Sigmoid colon (tissue), 7 donors: ENCODE measurements around the gene MOGAT3. TPM values are rescaled to one million over a fixed set of nuclear protein-coding genes. Genes with fewer than 3 reads are reported as not detected.

Source experiments
- DNase-seq: peaks from one replicate; pipeline ENCODE4 v3.0.0-alpha.2; 2019
- H3K27ac ChIP-seq, 4 donors: fragments of 200-600 bp; sonication (generic); one replicate each; pipeline ENCODE4 v1.5.1; 2016 to 2019; ENCODE audit warnings: mild to moderate bottlenecking in 1 of 4
- H3K27me3 ChIP-seq, 3 donors: fragments of 200-600 bp; sonication (generic); one replicate each; pipeline ENCODE4 v1.5.1; 2019; ENCODE audit warnings: mild to moderate bottlenecking in 1 of 3
- H3K36me3 ChIP-seq, 4 donors: fragments of 200-600 bp; sonication (generic); one replicate each; pipeline ENCODE4 v1.5.1; 2016 to 2019
- H3K4me1 ChIP-seq, 4 donors: fragments of 200-600 bp; sonication (generic); one replicate each; pipeline ENCODE4 v1.5.1; 2017 to 2019
- H3K4me3 ChIP-seq, 4 donors: fragments of 200-600 bp; sonication (generic); one replicate each; pipeline ENCODE4 v1.5.1; 2017 to 2019; ENCODE audit warnings: mild to moderate bottlenecking in 2 of 4, moderate library complexity in 1 of 4
- H3K9me3 ChIP-seq, 4 donors: fragments of 200-600 bp in 3 of 4; sonication (generic) in 3 of 4; one replicate each; pipeline versions ENCODE4 v1.5.1 to v1.6.1; 2013 to 2019
- EP300 ChIP-seq, 4 donors: sonication (generic); formaldehyde crosslinking; IDR thresholded peaks; one replicate each; pipeline ENCODE4 v1.6.1; 2017; ENCODE audit warnings: antibody characterized with exemption in 4 of 4
- POLR2A ChIP-seq, 2 donors: fragments of 450-650 bp; IDR thresholded peaks; one replicate each; pipeline ENCODE4 v1.6.1; 2016; ENCODE audit warnings: antibody characterized with exemption in 2 of 2, mild to moderate bottlenecking in 2 of 2, moderate library complexity in 2 of 2
- POLR2AphosphoS5 ChIP-seq, 4 donors: sonication (generic); formaldehyde crosslinking; IDR thresholded peaks; one replicate each; pipeline ENCODE4 v1.6.1; 2017; ENCODE audit warnings: antibody characterized with exemption in 4 of 4
- WGBS, 2 donors: extraction: QIAGEN DNeasy Blood & Tissue Kit; methylation state at CpG; one replicate each; pipeline ENCODE4 v1.1.7; 2013; 5-methylcytosine and 5-hydroxymethylcytosine counted together
- intact Hi-C: fragments of 100-400 bp; cut with DNase I; formaldehyde crosslinking; loops from one replicate; pipeline ENCODE4 v1.15.1; 2023
- polyA plus RNA-seq, 3 donors: library from polyadenylated mRNA; stranded (reverse); fragments of 200-250 nt; gene quantifications; one replicate each; pipeline ENCODE4 v1.2.3, GENCODE V29; 2013
- total RNA-seq, 4 donors: library from RNA; depleted of rRNA; stranded (reverse); fragments of >200 nt; gene quantifications; one replicate each; pipeline ENCODE4 v1.1.0, GENCODE V29; 2016
- TF ChIP-seq, protein P1 (sequence below), 4 experiments: fragments of 450-650 bp in 3 of 4; fragments of 200-600 bp in 1 of 4; IDR thresholded peaks; one replicate each; pipeline ENCODE4 v1.5.1; 2016 to 2019; ENCODE audit warnings: antibody characterized with exemption in 4 of 4, mild to moderate bottlenecking in 3 of 4, moderate library complexity in 2 of 4
- donor health status: healthy with polysubstance abuse.
- donor health status: Bipolar disorder and iron deficiency.
- donor health status: healthy.

Gene MOGAT3
- total and polyA plus RNA-seq, 7 donors, result 3.6 to 27.2 (median 3.7) TPM; not detected in 4

DNA sequence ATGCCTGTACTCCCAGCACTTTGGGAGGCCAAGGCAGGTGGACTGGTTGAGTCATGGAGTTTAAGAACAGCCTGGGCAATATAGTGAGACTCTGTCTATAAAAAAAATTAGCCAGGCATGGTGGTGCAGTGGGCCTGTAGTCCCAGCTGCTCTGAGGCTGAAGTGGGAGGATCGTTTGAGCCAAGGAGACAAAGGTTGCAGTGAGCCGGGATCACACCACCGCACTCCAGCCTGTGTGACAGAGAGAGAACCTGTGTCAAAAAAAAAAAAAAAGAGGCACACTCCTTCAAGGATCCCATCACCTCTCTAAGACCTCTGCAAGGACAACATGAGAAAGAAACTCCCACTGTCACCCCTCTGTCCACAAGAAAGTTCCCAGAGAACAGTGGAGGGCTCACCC lies 25.2 kb downstream of the MOGAT3 start:
- H3K27me3 ChIP-seq, result peaks cover 69 to 100% (median 94%) of the 10 kb centered on the region in 3 donors
- intact Hi-C loops, result no loop called here
- H3K4me1 ChIP-seq, result peaks cover 0 to 46% (median 34%) of the 10 kb centered on the region in 4 donors
- no peak overlapping the region for H3K27ac ChIP-seq
- no peaks in the 10 kb centered on the region for H3K36me3 ChIP-seq
- DNase-seq, result no peak
- no peak for TF ChIP-seq POLR2A (IDR thresholded peaks at IDR 0.05)
- TF ChIP-seq, protein P1, sequence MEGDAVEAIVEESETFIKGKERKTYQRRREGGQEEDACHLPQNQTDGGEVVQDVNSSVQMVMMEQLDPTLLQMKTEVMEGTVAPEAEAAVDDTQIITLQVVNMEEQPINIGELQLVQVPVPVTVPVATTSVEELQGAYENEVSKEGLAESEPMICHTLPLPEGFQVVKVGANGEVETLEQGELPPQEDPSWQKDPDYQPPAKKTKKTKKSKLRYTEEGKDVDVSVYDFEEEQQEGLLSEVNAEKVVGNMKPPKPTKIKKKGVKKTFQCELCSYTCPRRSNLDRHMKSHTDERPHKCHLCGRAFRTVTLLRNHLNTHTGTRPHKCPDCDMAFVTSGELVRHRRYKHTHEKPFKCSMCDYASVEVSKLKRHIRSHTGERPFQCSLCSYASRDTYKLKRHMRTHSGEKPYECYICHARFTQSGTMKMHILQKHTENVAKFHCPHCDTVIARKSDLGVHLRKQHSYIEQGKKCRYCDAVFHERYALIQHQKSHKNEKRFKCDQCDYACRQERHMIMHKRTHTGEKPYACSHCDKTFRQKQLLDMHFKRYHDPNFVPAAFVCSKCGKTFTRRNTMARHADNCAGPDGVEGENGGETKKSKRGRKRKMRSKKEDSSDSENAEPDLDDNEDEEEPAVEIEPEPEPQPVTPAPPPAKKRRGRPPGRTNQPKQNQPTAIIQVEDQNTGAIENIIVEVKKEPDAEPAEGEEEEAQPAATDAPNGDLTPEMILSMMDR (IDR thresholded peaks at IDR 0.05), result no peak
- no peak for TF ChIP-seq POLR2AphosphoS5 (IDR thresholded peaks at IDR 0.05)
- no peak for TF ChIP-seq EP300 (IDR thresholded peaks at IDR 0.05)
- WGBS, 2 donors, result 4 to 21% methylated on average over 3 of the region's 3 CpGs
- no peak overlapping the region for H3K4me3 ChIP-seq
- H3K9me3 ChIP-seq, result no peaks in the 10 kb centered on the region

DNA sequence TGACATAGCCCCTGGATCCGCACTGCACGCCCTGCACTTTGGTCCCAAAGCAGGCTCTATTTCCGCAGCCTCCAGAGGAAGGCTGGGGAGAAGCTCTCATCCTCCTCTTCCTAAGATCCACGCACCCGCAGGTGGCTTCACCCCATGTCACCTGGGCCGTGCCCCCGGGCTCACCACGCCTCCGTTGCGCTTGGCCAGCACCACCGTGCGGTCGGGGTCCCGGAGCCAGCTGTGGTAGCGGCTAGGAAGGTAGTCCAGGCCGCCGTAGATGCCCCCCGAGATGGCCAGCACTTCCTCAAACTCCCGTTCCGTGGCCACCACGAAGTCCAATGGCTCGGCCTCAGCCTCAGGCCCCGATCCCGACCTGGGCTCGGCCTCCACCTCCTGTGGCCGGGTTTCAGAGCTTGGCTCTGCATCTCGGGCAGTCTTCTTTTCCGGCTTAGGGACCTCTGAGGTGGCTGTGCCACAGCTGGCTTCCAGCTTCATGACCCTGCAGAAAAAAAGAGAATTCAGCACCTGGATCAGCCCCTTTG lies 26.4 kb downstream of the MOGAT3 start:
- Histone ChIP-seq H3K27ac (no peak overlapping the region), H3K27me3 (peaks cover 65 to 100% (median 94%) of the 10 kb centered on the region in 3 donors), H3K36me3 (no peaks in the 10 kb centered on the region), H3K4me3 (no peak overlapping the region), H3K9me3 (no peaks in the 10 kb centered on the region), H3K4me1 (peaks cover 0 to 41% (median 30%) of the 10 kb centered on the region in 4 donors)
- TF ChIP-seq EP300 (IDR thresholded peaks at IDR 0.05), result no peak
- no peak for TF ChIP-seq POLR2AphosphoS5 (IDR thresholded peaks at IDR 0.05)
- TF ChIP-seq, protein P1 (IDR thresholded peaks at IDR 0.05), result no peak
- no peak for TF ChIP-seq POLR2A (IDR thresholded peaks at IDR 0.05)
- intact Hi-C loops, result no loop called here
- 14 to 34% methylated on average over 28 of the region's 28 CpGs for WGBS, 2 donors
- DNase-seq, result no peak

- Histone ChIP-seq H3K27me3 (peaks cover 60 to 100% (median 94%) of the 10 kb centered on the region in 3 donors), H3K4me3 (peak overlapping the region in 1 of 4 donors; percentile 16), H3K27ac (no peak overlapping the region), H3K9me3 (no peaks in the 10 kb centered on the region), H3K4me1 (peaks cover 0 to 36% (median 25%) of the 10 kb centered on the region in 4 donors), H3K36me3 (no peaks in the 10 kb centered on the region)
- TF ChIP-seq POLR2A (IDR thresholded peaks at IDR 0.05), result no peak
- TF ChIP-seq, protein P1 (IDR thresholded peaks at IDR 0.05), result no peak
- TF ChIP-seq EP300 (IDR thresholded peaks at IDR 0.05), result no peak
- TF ChIP-seq POLR2AphosphoS5 (IDR thresholded peaks at IDR 0.05), result no peak
- intact Hi-C loops, result no loop called here
- 6 to 10% methylated on average over 16 of the region's 16 CpGs for WGBS, 2 donors
- no peak for DNase-seq
Observed at GRCh38 chr7:101173752-101174244, 27.0 kb downstream of the MOGAT3 start.

DNA sequence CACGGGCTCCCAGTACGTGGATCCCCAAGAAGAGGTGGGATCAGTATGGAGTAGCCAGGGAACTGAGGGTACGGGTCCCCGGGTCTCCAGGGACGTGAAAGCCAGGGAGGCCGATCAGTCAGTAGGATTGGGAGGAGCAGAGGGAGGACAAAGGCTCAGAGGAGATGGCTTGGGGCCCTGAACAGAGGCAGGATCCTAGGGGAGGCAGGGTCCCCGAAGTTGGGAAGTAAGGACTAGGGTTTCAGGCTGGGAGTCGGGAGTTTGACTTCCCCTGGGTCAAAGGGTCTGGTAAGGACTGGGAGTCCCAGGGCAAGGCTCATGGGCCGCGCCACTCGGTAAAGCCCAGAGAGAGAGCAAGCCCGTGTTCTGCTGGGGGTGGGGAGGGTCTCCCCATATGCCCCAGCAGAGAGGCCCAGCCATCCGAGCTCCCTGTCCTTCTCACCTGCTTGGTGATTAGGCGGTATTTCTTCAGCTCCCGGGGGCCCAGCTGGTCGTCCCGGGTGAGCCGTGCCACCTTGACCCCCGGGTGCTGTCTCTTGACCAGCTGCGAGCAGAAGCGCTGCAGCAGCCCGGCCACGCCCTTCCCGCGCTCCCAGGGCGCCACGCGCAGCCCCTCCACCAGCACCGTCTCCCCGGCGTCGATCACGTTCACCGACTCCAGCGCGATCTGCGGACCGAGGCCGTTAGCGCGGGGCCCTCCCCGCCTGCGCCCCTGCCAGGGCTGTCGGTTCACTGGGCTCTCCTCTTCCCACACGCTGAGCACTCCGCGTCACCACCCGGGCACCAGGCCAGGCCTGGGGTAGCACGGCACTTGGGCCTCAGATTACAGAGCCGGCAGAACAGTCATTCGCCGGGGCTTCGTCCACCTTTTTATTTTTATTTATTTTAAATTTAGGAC lies 27.7 kb downstream of the MOGAT3 start:
- H3K4me3 ChIP-seq, result peak overlapping the region in 1 of 4 donors; percentile 16
- WGBS, 2 donors, result 2 to 4% methylated on average over 53 of the region's 53 CpGs
- intact Hi-C loops, result no loop called here
- peaks cover 62 to 100% (median 96%) of the 10 kb centered on the region in 3 donors for H3K27me3 ChIP-seq
- no peak for DNase-seq
- H3K36me3 ChIP-seq, result no peaks in the 10 kb centered on the region
- H3K27ac ChIP-seq, result no peak overlapping the region
- TF ChIP-seq, protein P1 (IDR thresholded peaks at IDR 0.05), result no peak
- TF ChIP-seq POLR2AphosphoS5 (IDR thresholded peaks at IDR 0.05), result no peak
- TF ChIP-seq EP300 (IDR thresholded peaks at IDR 0.05), result no peak
- no peak for TF ChIP-seq POLR2A (IDR thresholded peaks at IDR 0.05)
- no peaks in the 10 kb centered on the region for H3K9me3 ChIP-seq
- H3K4me1 ChIP-seq, result peaks cover 0 to 36% (median 25%) of the 10 kb centered on the region in 4 donors
